H1 (cell line): ENCODE data around the gene TSPAN17.

Source experiments
- CEBPB ChIP-seq: IDR thresholded peaks from 2 replicates; pipeline ENCODE4 v1.6.1; 2012; ENCODE audit warnings: low read depth, low read length
- CHD2 ChIP-seq: IDR thresholded peaks from 2 replicates; pipeline ENCODE4 v1.6.1; 2012; ENCODE audit warnings: low read length, improper control_type of control experiment
- CTCF ChIP-seq, 3 experiments: IDR thresholded peaks; 1 replicate in 2 of 3; 2 replicates in 1 of 3; pipeline versions ENCODE4 v1.5.1 to v1.6.1; 2011; ENCODE audit warnings: low read length in 3 of 3, mild to moderate bottlenecking in 3 of 3, inconsistent platforms in 2 of 3, low read depth in 1 of 3, moderate library complexity in 1 of 3; ENCODE audit not compliant: insufficient read depth in 1 of 3; ENCODE audit errors: control extremely low read depth in 1 of 3
- EP300 ChIP-seq, 2 experiments: IDR thresholded peaks; 1 replicate in 1 of 2; 2 replicates in 1 of 2; pipeline ENCODE4 v1.6.1; 2011 to 2012; ENCODE audit warnings: low read depth in 2 of 2, low read length in 2 of 2, mild to moderate bottlenecking in 2 of 2, borderline replicate concordance in 1 of 2, inconsistent platforms in 1 of 2, moderate library complexity in 1 of 2
- EZH2 ChIP-seq: fragments of 200-600 bp; sonication (generic); IDR thresholded peaks from 2 replicates; pipeline ENCODE4 v1.7.1; 2012; ENCODE audit warnings: low read depth, mild to moderate bottlenecking, moderate library complexity, low read length, inconsistent platforms; ENCODE audit not compliant: severe bottlenecking
- HDAC6 ChIP-seq: IDR thresholded peaks from one replicate; pipeline ENCODE4 v1.7.1; 2012; ENCODE audit warnings: low read depth, mild to moderate bottlenecking, inconsistent platforms, low read length, moderate library complexity
- NRF1 ChIP-seq: IDR thresholded peaks from 2 replicates; pipeline ENCODE4 v1.6.1; 2011; ENCODE audit warnings: mild to moderate bottlenecking, low read depth, low read length, improper control_type of control experiment
- RAD21 ChIP-seq, 2 experiments: IDR thresholded peaks in 1 of 2; conservative IDR thresholded peaks in 1 of 2; 2 replicates each; pipeline ENCODE4 v1.6.1; 2011; ENCODE audit warnings: low read depth in 2 of 2, low read length in 2 of 2, improper control_type of control experiment in 1 of 2, inconsistent platforms in 1 of 2, mild to moderate bottlenecking in 1 of 2, moderate library complexity in 1 of 2
- RFX5 ChIP-seq: IDR thresholded peaks from 2 replicates; pipeline ENCODE4 v1.6.1; 2011; ENCODE audit warnings: low read depth, low read length, improper control_type of control experiment, borderline replicate concordance
- SIX5 ChIP-seq: IDR thresholded peaks from 2 replicates; pipeline ENCODE4 v1.6.1; 2011; ENCODE audit warnings: mild to moderate bottlenecking, low read depth, low read length
- SRF ChIP-seq: IDR thresholded peaks from 2 replicates; pipeline ENCODE4 v1.6.1; 2011; ENCODE audit warnings: mild to moderate bottlenecking, low read depth, low read length, moderate library complexity
- SUZ12 ChIP-seq: fragments of 200-600 bp; sonication (generic); IDR thresholded peaks from 2 replicates; pipeline ENCODE4 v1.6.1; 2012; ENCODE audit warnings: mild to moderate bottlenecking, inconsistent platforms, low read length, moderate library complexity, mixed read lengths
- TAF1 ChIP-seq: IDR thresholded peaks from 2 replicates; pipeline ENCODE4 v1.6.1; 2011; ENCODE audit warnings: mild to moderate bottlenecking, low read depth, low read length
- USF2 ChIP-seq: IDR thresholded peaks from 2 replicates; pipeline ENCODE4 v1.6.1; 2011; ENCODE audit warnings: low read length, improper control_type of control experiment

- TF ChIP-seq CHD2 (no peak), EZH2 (no peak), TAF1 (no peak), SIX5 (no peak), EP300 (IDR thresholded peaks at IDR 0.05; ENCODE audit: borderline replicate concordance in 1 of 2, low read depth in 2 of 2, low read length in 2 of 2) (no peak), HDAC6 (no peak), CTCF (IDR thresholded peaks at IDR 0.05; ENCODE audit: control extremely low read depth in 1 of 3, insufficient read depth in 1 of 3, low read depth in 1 of 3, low read length in 3 of 3) (no peak), NRF1 (no peak), SUZ12 (no peak), RFX5 (no peak), SRF (no peak), RAD21 (IDR thresholded peaks at IDR 0.05 in 1 of 2, conservative IDR thresholded peaks at IDR 0.05 in 1 of 2; ENCODE audit: low read depth in 2 of 2, low read length in 2 of 2) (no peak), USF2 (no peak), CEBPB (no peak)
Measured at GRCh38 chr5:176624938-176625337, 22.3 kb upstream of the TSPAN17 start.
